Epithelial cell of esophagus (primary cell): ENCODE data around the gene FAM167B.
A peak's percentile ranks its signal among the peaks of the same experiment; 100 is the strongest.

Experiments
- DNase-seq: peaks from one replicate; pipeline ENCODE4 v3.0.0; 2010; ENCODE audit warnings: low read depth
- H3K4me3 ChIP-seq: 2 replicates; pipeline ENCODE4 v1.5.1; 2011; ENCODE audit warnings: mild to moderate bottlenecking, low read length, control low read depth
- TF ChIP-seq, protein P1 (sequence below): IDR thresholded peaks from 2 replicates; pipeline ENCODE4 v1.5.1; 2011; ENCODE audit warnings: low read depth, mild to moderate bottlenecking, low read length, control low read depth, inconsistent platforms; ENCODE audit not compliant: insufficient read depth; ENCODE audit errors: missing control alignments

FAM167B gene

DNA sequence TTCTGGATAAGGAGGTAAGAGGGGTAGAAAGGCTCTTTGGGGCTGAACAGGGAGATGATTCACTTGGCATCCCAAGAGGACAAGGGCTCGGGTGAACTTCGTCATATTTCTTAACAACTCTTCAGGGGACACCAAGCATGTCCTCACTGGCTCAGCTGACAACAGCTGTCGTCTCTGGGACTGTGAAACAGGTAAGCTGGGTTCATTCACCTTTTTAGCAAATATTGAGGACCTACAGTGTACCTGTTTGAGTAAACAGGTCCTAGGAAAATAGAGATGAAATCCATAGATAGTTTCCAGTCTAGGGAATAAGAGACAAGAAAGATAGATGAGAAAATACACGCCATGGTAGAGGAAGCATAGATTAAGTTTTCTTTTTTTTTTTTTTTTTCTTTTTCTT lies 22.7 kb upstream of the FAM167B start:
- DNase-seq: no peak

DNA sequence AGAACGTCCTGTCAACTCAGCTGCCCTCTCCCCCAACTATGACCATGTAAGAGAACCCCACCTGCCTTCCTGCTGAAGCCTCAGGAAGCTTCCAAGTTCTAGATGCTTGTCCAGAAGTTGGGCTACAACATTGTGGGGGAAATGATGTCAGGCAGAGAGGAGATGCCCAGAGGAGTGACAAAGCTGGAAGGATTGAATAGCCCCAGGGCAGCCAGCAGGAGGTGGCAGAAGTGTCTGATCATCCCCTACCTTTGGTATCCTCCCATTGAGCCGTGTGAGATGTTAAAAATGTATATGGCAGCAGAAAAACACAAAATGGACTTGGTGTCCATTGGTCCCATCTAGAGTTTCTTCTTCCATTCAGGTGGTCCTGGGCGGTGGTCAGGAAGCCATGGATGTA lies 18.3 kb upstream of the FAM167B start:
- no peak for DNase-seq
- no peak overlapping the region for H3K4me3 ChIP-seq
- TF ChIP-seq, protein P1, sequence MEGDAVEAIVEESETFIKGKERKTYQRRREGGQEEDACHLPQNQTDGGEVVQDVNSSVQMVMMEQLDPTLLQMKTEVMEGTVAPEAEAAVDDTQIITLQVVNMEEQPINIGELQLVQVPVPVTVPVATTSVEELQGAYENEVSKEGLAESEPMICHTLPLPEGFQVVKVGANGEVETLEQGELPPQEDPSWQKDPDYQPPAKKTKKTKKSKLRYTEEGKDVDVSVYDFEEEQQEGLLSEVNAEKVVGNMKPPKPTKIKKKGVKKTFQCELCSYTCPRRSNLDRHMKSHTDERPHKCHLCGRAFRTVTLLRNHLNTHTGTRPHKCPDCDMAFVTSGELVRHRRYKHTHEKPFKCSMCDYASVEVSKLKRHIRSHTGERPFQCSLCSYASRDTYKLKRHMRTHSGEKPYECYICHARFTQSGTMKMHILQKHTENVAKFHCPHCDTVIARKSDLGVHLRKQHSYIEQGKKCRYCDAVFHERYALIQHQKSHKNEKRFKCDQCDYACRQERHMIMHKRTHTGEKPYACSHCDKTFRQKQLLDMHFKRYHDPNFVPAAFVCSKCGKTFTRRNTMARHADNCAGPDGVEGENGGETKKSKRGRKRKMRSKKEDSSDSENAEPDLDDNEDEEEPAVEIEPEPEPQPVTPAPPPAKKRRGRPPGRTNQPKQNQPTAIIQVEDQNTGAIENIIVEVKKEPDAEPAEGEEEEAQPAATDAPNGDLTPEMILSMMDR: no peak

More for the DNA sequence above, 22.7 kb upstream of the FAM167B start:
- TF ChIP-seq, protein P1: no peak
- no peak overlapping the region for H3K4me3 ChIP-seq

DNA sequence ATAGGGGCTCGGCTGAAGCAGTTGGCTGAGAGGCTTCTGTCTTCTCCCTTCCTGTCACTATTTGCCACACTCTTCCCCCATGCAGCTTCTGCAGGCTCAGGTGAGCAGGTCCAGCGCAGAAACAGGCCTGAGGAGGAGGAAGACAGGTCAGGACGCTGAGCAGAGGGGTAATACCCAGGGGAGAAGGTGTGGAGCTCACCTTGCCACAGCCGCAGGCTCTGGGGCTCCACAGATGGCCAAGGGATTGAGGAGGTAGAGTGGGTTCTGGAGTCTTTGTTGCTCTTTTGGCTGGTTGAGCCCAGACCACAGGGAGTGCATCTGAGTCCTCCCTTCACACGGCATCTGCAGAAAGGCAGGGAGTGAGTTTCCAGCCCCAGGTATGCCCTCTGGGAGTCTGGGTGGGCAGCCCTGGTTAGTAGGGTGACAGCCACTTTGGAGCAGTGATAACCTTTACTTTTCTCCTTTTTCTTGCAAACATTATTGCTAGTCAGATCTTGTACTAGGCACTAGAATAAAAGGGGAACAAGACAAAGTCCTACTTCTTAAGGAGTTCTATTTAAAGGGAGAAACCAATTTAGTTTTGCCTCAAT lies 15.1 kb upstream of the FAM167B start:
- no peak for DNase-seq
- no peak overlapping the region for H3K4me3 ChIP-seq
- TF ChIP-seq, protein P1: no peak

DNA sequence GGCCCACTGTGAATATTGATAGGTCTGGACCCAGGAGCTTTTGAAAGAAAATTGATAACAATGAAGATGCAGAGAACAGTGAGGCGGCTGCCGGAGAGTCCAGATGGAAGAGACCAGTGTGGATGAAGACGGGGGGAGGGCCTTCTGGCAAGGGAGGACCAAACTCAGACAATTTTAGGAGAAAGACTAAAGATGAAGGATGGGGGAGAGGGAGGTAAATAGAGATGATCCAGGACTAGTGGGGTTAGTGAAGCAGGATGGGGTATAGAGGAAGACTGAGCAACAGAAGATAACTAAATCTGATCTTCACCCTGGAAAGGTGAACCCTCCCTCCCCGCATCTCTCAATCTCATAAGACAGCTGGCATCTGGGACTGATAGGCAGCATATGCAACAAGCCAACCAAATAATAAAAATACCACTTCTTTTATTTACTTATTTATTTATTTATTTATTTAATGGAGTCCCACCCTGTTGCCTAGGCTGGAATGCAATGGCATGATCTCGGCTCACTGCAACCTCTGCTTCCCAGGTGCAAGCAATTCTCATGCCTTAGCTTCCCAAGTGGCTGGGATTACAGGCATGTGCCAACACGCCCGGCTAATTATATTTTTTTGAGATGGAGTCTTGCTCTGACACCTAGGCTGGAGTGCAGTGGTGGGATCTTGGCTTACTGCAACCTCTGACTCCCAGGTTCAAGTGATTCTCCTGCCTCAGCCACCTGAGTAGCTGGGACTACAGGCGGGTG lies 14.3 kb upstream of the FAM167B start:
- DNase-seq: peak; percentile 62
- H3K4me3 ChIP-seq: no peak overlapping the region
- TF ChIP-seq, protein P1: no peak

DNA sequence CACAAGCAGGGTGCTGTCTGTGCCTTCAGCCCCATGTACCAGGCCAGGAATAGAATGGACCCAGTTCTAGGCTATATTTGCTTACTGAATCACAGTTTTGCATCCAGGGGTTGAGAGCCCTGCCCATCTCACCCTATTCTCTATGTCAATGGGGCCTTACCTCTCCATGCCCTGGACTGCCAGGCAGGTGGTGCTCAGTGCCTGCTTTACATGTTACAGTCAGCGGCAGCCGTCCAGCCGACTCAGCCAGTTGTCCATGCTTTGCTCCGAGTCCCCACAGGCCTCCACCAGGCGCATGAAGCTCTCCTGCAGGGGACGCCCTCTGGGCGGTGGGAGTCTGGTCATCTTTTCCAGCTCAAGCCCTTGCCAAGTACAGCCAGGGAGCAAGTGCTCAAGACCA lies 12.2 kb upstream of the FAM167B start:
- TF ChIP-seq, protein P1: no peak
- H3K4me3 ChIP-seq: no peak overlapping the region
- no peak for DNase-seq

DNA sequence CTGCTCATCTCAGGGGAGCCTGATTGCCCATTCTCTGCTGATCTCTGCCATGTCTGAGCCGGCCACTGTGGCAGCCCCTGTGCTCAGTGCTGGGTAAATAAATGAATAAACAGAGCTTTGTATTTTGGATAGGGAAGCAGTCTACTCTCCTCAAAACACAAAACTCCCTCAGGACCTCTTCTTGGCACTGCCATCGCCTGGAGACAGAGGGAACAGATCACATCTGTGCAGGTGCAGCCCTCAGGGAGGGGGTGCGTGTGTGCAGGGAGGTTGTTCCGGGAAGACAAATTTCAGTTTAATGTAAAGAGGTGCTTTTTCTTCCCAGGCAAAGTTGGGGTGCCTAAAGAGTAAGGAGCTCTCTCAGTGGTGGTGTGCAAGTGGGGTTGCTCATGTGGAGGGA lies 7.7 kb upstream of the FAM167B start:
- TF ChIP-seq, protein P1: no peak
- H3K4me3 ChIP-seq: no peak overlapping the region
- DNase-seq: no peak

DNA sequence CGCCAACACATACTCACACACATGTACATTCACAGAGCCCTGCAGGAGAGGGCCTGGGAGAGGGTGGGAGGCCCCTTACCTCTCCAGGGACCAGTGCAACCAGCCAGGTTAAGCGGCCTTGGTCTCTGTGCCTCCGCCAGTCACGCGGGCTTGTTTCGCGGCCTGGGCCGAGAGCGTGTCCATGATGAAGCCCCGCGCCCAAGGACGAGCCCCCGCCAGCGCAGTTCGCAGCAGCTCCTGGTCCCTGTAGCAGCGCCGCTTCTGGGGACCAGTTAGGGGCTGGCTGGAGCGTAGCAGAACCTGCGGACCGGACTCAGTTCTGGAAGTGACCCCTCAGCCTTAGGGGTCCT lies 7.3 kb upstream of the FAM167B start:
- TF ChIP-seq, protein P1: no peak
- DNase-seq: no peak
- H3K4me3 ChIP-seq: no peak overlapping the region
